ENCODE measurements around the gene CARMIL3.

The CARMIL3 gene

DNA sequence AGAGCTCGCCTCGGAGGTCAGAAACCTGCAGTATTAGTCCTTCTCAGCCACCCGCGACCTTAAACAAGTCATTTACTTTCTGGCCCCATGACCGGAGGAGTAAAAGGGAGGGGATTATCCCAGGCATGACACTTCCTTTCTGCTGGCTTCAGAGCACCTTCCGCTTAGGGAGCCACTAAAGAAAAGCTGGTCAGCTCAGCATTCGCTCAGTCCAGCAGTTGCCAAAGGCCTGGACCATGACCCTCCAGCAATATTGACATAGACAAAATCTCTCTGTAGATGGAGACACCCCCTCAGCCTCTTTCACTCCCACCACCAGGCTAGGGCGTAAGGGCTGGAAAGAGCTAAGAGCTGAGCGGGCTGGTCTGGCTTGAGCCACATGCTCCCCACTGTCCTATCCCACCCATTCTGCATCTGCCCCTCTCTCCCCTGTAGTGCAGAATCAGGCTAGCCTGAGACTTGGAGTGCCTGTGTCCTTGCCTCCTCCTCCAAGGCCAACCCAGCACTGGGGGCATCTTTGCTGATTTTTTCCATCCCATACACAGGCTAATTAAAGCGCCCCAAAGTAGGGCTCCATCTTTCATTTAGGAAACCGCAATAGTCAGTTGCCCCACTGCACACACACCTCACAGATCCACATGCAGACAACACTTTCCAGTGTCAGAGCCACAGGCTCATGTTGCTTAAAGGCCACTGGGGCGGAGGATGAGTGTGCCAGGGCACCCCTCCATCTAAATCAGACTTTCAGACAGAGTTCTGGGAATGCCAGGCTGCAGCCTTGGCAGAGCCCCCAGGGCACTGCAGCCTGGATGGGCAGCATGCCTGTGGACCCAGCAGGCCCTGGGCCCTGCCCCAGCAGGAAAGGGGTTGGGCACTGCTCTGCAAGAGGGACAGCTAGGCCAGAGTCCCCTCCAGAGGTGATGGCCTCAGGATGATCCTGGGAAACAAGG is 15.6 kb downstream of the CARMIL3 start:
- TF ChIP-seq, protein P1, sequence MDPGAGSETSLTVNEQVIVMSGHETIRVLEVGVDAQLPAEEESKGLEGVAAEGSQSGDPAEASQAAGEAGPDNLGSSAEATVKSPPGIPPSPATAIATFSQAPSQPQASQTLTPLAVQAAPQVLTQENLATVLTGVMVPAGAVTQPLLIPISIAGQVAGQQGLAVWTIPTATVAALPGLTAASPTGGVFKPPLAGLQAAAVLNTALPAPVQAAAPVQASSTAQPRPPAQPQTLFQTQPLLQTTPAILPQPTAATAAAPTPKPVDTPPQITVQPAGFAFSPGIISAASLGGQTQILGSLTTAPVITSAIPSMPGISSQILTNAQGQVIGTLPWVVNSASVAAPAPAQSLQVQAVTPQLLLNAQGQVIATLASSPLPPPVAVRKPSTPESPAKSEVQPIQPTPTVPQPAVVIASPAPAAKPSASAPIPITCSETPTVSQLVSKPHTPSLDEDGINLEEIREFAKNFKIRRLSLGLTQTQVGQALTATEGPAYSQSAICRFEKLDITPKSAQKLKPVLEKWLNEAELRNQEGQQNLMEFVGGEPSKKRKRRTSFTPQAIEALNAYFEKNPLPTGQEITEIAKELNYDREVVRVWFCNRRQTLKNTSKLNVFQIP (CRISPR knock-in tag; IDR thresholded peaks at IDR 0.05; ENCODE audit: borderline replicate concordance, low read depth), result no peak
- TF ChIP-seq RARB (CRISPR knock-in tag; IDR thresholded peaks at IDR 0.05), result no peak
- no peak for TF ChIP-seq ARNTL (CRISPR knock-in tag; IDR thresholded peaks at IDR 0.05; ENCODE audit: borderline replicate concordance, low read depth)
- TF ChIP-seq, protein P2, sequence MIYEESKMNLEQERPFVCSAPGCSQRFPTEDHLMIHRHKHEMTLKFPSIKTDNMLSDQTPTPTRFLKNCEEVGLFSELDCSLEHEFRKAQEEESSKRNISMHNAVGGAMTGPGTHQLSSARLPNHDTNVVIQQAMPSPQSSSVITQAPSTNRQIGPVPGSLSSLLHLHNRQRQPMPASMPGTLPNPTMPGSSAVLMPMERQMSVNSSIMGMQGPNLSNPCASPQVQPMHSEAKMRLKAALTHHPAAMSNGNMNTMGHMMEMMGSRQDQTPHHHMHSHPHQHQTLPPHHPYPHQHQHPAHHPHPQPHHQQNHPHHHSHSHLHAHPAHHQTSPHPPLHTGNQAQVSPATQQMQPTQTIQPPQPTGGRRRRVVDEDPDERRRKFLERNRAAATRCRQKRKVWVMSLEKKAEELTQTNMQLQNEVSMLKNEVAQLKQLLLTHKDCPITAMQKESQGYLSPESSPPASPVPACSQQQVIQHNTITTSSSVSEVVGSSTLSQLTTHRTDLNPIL (CRISPR knock-in tag; IDR thresholded peaks at IDR 0.05; ENCODE audit: low read depth), result no peak
- TF ChIP-seq PPARA (CRISPR knock-in tag; IDR thresholded peaks at IDR 0.05; ENCODE audit: borderline replicate concordance), result no peak
- TF ChIP-seq BACH2 (CRISPR knock-in tag; IDR thresholded peaks at IDR 0.05; ENCODE audit: borderline replicate concordance), result no peak
- TF ChIP-seq ESRRG (CRISPR knock-in tag; IDR thresholded peaks at IDR 0.05), result no peak
- TF ChIP-seq GLIS3 (CRISPR knock-in tag; IDR thresholded peaks at IDR 0.05), result no peak
- TF ChIP-seq ZNF70 (CRISPR knock-in tag; IDR thresholded peaks at IDR 0.05), result no peak
- no peak for TF ChIP-seq SNAI2 (CRISPR knock-in tag; IDR thresholded peaks at IDR 0.05)
- TF ChIP-seq ZFP3 (CRISPR knock-in tag; IDR thresholded peaks at IDR 0.05), result no peak
- no peak for TF ChIP-seq ZC3H10 (CRISPR knock-in tag; IDR thresholded peaks at IDR 0.05)
- TF ChIP-seq CSDC2 (CRISPR knock-in tag; IDR thresholded peaks at IDR 0.05), result no peak
- TF ChIP-seq, protein P3, sequence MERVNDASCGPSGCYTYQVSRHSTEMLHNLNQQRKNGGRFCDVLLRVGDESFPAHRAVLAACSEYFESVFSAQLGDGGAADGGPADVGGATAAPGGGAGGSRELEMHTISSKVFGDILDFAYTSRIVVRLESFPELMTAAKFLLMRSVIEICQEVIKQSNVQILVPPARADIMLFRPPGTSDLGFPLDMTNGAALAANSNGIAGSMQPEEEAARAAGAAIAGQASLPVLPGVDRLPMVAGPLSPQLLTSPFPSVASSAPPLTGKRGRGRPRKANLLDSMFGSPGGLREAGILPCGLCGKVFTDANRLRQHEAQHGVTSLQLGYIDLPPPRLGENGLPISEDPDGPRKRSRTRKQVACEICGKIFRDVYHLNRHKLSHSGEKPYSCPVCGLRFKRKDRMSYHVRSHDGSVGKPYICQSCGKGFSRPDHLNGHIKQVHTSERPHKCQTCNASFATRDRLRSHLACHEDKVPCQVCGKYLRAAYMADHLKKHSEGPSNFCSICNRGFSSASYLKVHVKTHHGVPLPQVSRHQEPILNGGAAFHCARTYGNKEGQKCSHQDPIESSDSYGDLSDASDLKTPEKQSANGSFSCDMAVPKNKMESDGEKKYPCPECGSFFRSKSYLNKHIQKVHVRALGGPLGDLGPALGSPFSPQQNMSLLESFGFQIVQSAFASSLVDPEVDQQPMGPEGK (CRISPR knock-in tag; IDR thresholded peaks at IDR 0.05; ENCODE audit: borderline replicate concordance), result no peak
- no peak for TF ChIP-seq ISL1 (CRISPR knock-in tag; IDR thresholded peaks at IDR 0.05)
- TF ChIP-seq, protein P4, sequence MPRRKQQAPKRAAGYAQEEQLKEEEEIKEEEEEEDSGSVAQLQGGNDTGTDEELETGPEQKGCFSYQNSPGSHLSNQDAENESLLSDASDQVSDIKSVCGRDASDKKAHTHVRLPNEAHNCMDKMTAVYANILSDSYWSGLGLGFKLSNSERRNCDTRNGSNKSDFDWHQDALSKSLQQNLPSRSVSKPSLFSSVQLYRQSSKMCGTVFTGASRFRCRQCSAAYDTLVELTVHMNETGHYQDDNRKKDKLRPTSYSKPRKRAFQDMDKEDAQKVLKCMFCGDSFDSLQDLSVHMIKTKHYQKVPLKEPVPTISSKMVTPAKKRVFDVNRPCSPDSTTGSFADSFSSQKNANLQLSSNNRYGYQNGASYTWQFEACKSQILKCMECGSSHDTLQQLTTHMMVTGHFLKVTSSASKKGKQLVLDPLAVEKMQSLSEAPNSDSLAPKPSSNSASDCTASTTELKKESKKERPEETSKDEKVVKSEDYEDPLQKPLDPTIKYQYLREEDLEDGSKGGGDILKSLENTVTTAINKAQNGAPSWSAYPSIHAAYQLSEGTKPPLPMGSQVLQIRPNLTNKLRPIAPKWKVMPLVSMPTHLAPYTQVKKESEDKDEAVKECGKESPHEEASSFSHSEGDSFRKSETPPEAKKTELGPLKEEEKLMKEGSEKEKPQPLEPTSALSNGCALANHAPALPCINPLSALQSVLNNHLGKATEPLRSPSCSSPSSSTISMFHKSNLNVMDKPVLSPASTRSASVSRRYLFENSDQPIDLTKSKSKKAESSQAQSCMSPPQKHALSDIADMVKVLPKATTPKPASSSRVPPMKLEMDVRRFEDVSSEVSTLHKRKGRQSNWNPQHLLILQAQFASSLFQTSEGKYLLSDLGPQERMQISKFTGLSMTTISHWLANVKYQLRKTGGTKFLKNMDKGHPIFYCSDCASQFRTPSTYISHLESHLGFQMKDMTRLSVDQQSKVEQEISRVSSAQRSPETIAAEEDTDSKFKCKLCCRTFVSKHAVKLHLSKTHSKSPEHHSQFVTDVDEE (CRISPR knock-in tag; IDR thresholded peaks at IDR 0.05), result no peak
- TF ChIP-seq OSR1 (CRISPR knock-in tag; IDR thresholded peaks at IDR 0.05), result no peak
- TF ChIP-seq TOX (CRISPR knock-in tag; IDR thresholded peaks at IDR 0.05; ENCODE audit: borderline replicate concordance), result no peak
- no peak for ATAC-seq

DNA sequence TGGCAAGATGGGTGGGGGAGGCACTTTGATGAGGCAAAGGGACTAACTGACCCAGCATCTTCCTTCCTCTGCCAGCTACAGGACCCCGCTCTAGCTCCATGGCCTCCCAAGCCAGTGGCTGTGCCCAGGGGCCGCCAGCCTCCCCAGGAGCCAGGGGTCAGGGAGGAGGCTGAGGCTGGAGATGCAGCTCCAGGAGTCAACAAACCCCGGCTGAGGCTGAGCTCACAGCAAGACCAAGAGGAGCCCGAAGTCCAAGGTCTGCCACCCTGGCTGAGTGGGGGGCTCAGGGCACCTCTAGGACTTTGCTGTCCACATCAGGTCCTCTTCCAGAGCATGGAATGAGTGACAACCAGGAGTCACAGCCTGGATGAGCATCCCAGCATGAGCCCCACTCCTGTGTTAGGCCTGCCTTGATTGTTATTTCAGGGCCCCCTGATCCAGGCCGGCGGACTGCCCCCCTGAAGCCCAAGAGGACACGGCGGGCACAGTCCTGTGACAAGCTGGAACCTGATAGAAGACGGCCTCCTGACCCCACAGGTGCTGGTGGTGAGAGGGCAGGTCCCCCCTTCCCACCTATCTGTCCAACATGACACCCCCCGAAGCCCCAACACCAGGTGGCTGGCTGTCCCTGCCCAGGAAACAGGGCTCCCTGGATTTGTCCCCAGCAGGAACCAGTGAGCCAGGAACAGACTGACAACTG is 17.1 kb downstream of the CARMIL3 start:
- no peak for TF ChIP-seq GLIS3 (CRISPR knock-in tag; IDR thresholded peaks at IDR 0.05)
- no peak for TF ChIP-seq ESRRG (CRISPR knock-in tag; IDR thresholded peaks at IDR 0.05)
- no peak for TF ChIP-seq ZFP30 (CRISPR knock-in tag; IDR thresholded peaks at IDR 0.05)
- TF ChIP-seq ZNF8 (CRISPR knock-in tag; IDR thresholded peaks at IDR 0.05), result no peak
- TF ChIP-seq TOX (CRISPR knock-in tag; IDR thresholded peaks at IDR 0.05; ENCODE audit: borderline replicate concordance), result no peak
- no peak for TF ChIP-seq PPARA (CRISPR knock-in tag; IDR thresholded peaks at IDR 0.05; ENCODE audit: borderline replicate concordance)
- TF ChIP-seq BACH2 (CRISPR knock-in tag; IDR thresholded peaks at IDR 0.05; ENCODE audit: borderline replicate concordance), result no peak
- TF ChIP-seq ARNTL (CRISPR knock-in tag; IDR thresholded peaks at IDR 0.05; ENCODE audit: borderline replicate concordance, low read depth), result no peak
- TF ChIP-seq ZNF70 (CRISPR knock-in tag; IDR thresholded peaks at IDR 0.05), result no peak
- no peak for ATAC-seq

DNA sequence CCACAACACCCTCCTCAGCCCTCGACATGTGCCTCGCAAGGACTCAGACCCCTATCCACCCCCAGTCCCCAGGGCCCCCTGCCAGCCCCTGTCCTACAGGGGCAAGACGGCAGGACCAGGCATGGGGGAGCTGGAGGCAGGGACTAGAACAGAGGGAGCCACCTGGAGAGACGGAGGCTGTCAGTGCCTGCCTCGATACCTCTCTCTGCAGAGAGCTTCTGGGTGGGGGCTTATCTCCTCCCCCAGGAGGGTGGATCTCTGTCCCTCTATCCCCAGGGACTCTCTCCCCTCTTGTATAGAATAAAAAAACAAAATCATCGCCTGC is 17.6 kb downstream of the CARMIL3 start:
- ATAC-seq, result no peak
- TF ChIP-seq ZC3H10 (CRISPR knock-in tag; IDR thresholded peaks at IDR 0.05) (no peak), BACH2 (CRISPR knock-in tag; IDR thresholded peaks at IDR 0.05; ENCODE audit: borderline replicate concordance) (no peak), ARNTL (CRISPR knock-in tag; IDR thresholded peaks at IDR 0.05; ENCODE audit: borderline replicate concordance, low read depth) (no peak), OSR1 (CRISPR knock-in tag; IDR thresholded peaks at IDR 0.05) (no peak), GLIS3 (CRISPR knock-in tag; IDR thresholded peaks at IDR 0.05) (no peak), ZFP3 (CRISPR knock-in tag; IDR thresholded peaks at IDR 0.05) (no peak), ZNF8 (CRISPR knock-in tag; IDR thresholded peaks at IDR 0.05) (no peak), PPARA (CRISPR knock-in tag; IDR thresholded peaks at IDR 0.05; ENCODE audit: borderline replicate concordance) (no peak), ZNF70 (CRISPR knock-in tag; IDR thresholded peaks at IDR 0.05) (no peak), ISL1 (CRISPR knock-in tag; IDR thresholded peaks at IDR 0.05) (no peak), ESRRG (CRISPR knock-in tag; IDR thresholded peaks at IDR 0.05) (no peak), ZFP30 (CRISPR knock-in tag; IDR thresholded peaks at IDR 0.05) (no peak)
- TF ChIP-seq, protein P1 (CRISPR knock-in tag; IDR thresholded peaks at IDR 0.05; ENCODE audit: borderline replicate concordance, low read depth), result no peak
- TF ChIP-seq, protein P5, sequence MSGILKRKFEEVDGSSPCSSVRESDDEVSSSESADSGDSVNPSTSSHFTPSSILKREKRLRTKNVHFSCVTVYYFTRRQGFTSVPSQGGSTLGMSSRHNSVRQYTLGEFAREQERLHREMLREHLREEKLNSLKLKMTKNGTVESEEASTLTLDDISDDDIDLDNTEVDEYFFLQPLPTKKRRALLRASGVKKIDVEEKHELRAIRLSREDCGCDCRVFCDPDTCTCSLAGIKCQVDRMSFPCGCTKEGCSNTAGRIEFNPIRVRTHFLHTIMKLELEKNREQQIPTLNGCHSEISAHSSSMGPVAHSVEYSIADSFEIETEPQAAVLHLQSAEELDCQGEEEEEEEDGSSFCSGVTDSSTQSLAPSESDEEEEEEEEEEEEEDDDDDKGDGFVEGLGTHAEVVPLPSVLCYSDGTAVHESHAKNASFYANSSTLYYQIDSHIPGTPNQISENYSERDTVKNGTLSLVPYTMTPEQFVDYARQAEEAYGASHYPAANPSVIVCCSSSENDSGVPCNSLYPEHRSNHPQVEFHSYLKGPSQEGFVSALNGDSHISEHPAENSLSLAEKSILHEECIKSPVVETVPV (CRISPR knock-in tag; IDR thresholded peaks at IDR 0.05), result no peak
- TF ChIP-seq, protein P2 (CRISPR knock-in tag; IDR thresholded peaks at IDR 0.05; ENCODE audit: low read depth), result no peak

Measured in SK-N-SH treated with all-trans-retinoic acid at 6 μM for 48 hours (cell line).